H9 (cell line): ENCODE data around the gene PDCD6IP. TPM values are rescaled to one million over a fixed set of nuclear protein-coding genes. Genes with fewer than 3 reads are reported as not detected.

ENCODE experiments used
- DNase-seq: peaks from one replicate; pipeline ENCODE4 v3.0.0-alpha.2; 2017
- H2AFZ ChIP-seq: one replicate; pipeline ENCODE4 v1.6.1; 2013; ENCODE audit warnings: mild to moderate bottlenecking, low read length, control low read depth, moderate library complexity
- H2AK5ac ChIP-seq: 2 replicates; pipeline ENCODE4 v1.6.1; 2013; ENCODE audit warnings: low read length, control low read depth, mixed read lengths; ENCODE audit not compliant: insufficient read length
- H2BK120ac ChIP-seq: one replicate; pipeline ENCODE4 v1.6.1; 2013; ENCODE audit warnings: low read depth, mild to moderate bottlenecking, low read length, control low read depth, inconsistent platforms; ENCODE audit not compliant: poor library complexity, severe bottlenecking
- H2BK12ac ChIP-seq: 2 replicates; pipeline ENCODE4 v1.6.1; 2013; ENCODE audit warnings: low read length, control low read depth, mixed read lengths, low read depth; ENCODE audit not compliant: insufficient read length
- H2BK15ac ChIP-seq: 2 replicates; pipeline ENCODE4 v1.6.1; 2013; ENCODE audit warnings: low read depth, low read length, control low read depth
- H2BK20ac ChIP-seq: one replicate; pipeline ENCODE4 v1.6.1; 2013; ENCODE audit warnings: low read depth, mild to moderate bottlenecking, low read length, control low read depth, inconsistent platforms; ENCODE audit not compliant: poor library complexity, severe bottlenecking
- H2BK5ac ChIP-seq: 2 replicates; pipeline ENCODE4 v1.6.1; 2013; ENCODE audit warnings: low read length, control low read depth, mixed read lengths; ENCODE audit not compliant: insufficient read length
- H3K14ac ChIP-seq: 2 replicates; pipeline ENCODE4 v1.6.1; 2013; ENCODE audit warnings: low read length, control low read depth; ENCODE audit not compliant: insufficient read depth
- H3K18ac ChIP-seq: 2 replicates; pipeline ENCODE4 v1.6.1; 2013; ENCODE audit warnings: low read depth, mild to moderate bottlenecking, mixed read lengths, low read length, control low read depth; ENCODE audit not compliant: insufficient read length
- H3K23ac ChIP-seq: 2 replicates; pipeline ENCODE4 v1.6.1; 2013; ENCODE audit warnings: low read length, control low read depth, mixed read lengths, low read depth; ENCODE audit not compliant: insufficient read length
- H3K23me2 ChIP-seq: 2 replicates; pipeline ENCODE4 v1.6.1; 2013; ENCODE audit warnings: low read depth, mild to moderate bottlenecking, mixed read lengths, low read length, control low read depth; ENCODE audit not compliant: insufficient read length, poor library complexity, severe bottlenecking
- H3K27ac ChIP-seq: 2 replicates; pipeline ENCODE4 v1.5.1; 2013; ENCODE audit warnings: low read length, control low read depth, mixed read lengths, low read depth; ENCODE audit not compliant: insufficient read length
- H3K27me3 ChIP-seq: 2 replicates; pipeline ENCODE4 v1.6.1; 2013; ENCODE audit warnings: low read length, control low read depth, inconsistent platforms; ENCODE audit not compliant: insufficient read depth
- H3K4ac ChIP-seq: 2 replicates; pipeline ENCODE4 v1.6.1; 2013; ENCODE audit warnings: low read depth, mild to moderate bottlenecking, control low read depth, inconsistent platforms, low read length, moderate library complexity
- H3K4me1 ChIP-seq: 2 replicates; pipeline ENCODE4 v1.6.1; 2013; ENCODE audit warnings: low read length, control low read depth, inconsistent platforms; ENCODE audit not compliant: insufficient read depth
- H3K4me2 ChIP-seq: 2 replicates; pipeline ENCODE4 v1.6.1; 2013; ENCODE audit warnings: low read length, control low read depth, mixed read lengths; ENCODE audit not compliant: insufficient read length, insufficient read depth
- H3K56ac ChIP-seq: 2 replicates; pipeline ENCODE4 v1.6.1; 2013; ENCODE audit warnings: low read depth, mild to moderate bottlenecking, mixed read lengths, low read length, control low read depth; ENCODE audit not compliant: insufficient read length
- H3K79me1 ChIP-seq: 2 replicates; pipeline ENCODE4 v1.6.1; 2013; ENCODE audit warnings: low read depth, mild to moderate bottlenecking, moderate library complexity, low read length, control low read depth, inconsistent platforms; ENCODE audit not compliant: insufficient read depth, poor library complexity, severe bottlenecking
- H3K79me2 ChIP-seq: 2 replicates; pipeline ENCODE4 v1.6.1; 2013; ENCODE audit warnings: low read length, control low read depth, inconsistent platforms; ENCODE audit not compliant: insufficient read depth
- H3K9ac ChIP-seq: 2 replicates; pipeline ENCODE4 v1.6.1; 2013; ENCODE audit warnings: low read length, control low read depth, mixed read lengths; ENCODE audit not compliant: insufficient read length; ENCODE audit errors: extremely low read depth
- H3K9me3 ChIP-seq: one replicate; pipeline ENCODE4 v1.6.1; 2013; ENCODE audit warnings: low read depth, low read length, inconsistent platforms; ENCODE audit not compliant: control insufficient read depth
- H3T11ph ChIP-seq: one replicate; pipeline ENCODE4 v1.6.1; 2013; ENCODE audit warnings: mild to moderate bottlenecking, low read length, control low read depth, inconsistent platforms
- H4K20me1 ChIP-seq: one replicate; pipeline ENCODE4 v1.6.1; 2013; ENCODE audit not compliant: control insufficient read depth, insufficient read length, insufficient read depth
- H4K5ac ChIP-seq: 2 replicates; pipeline ENCODE4 v1.6.1; 2013; ENCODE audit warnings: low read depth, mild to moderate bottlenecking, mixed read lengths, low read length, control low read depth; ENCODE audit not compliant: insufficient read length
- H4K8ac ChIP-seq: replicated peaks from 2 replicates; pipeline ENCODE4 v1.6.1; 2013; ENCODE audit warnings: low read length, control low read depth, mixed read lengths, low read depth; ENCODE audit not compliant: insufficient read length
- H4K91ac ChIP-seq: 2 replicates; pipeline ENCODE4 v1.6.1; 2013; ENCODE audit warnings: low read depth, mild to moderate bottlenecking, moderate library complexity, mixed read lengths, low read length, control low read depth; ENCODE audit not compliant: insufficient read length
- H3K27ac Mint-ChIP-seq, 3 experiments: 2 replicates in 2 of 3; 3 replicates in 1 of 3; pipeline ENCODE4 v1.8.0; 2020 to 2021; ENCODE audit warnings: mixed read lengths in 3 of 3, mild to moderate bottlenecking in 1 of 3, moderate library complexity in 1 of 3
- H3K27me3 Mint-ChIP-seq: 2 replicates; pipeline ENCODE4 v1.8.0; 2021; ENCODE audit warnings: low read depth, mild to moderate bottlenecking, moderate library complexity, mixed read lengths
- H3K36me3 Mint-ChIP-seq, 3 experiments: 2 replicates in 2 of 3; 3 replicates in 1 of 3; pipeline ENCODE4 v1.8.0; 2020 to 2021; ENCODE audit warnings: low read depth in 3 of 3, mixed read lengths in 3 of 3; ENCODE audit not compliant: insufficient read depth in 1 of 3
- H3K4me1 Mint-ChIP-seq, 2 experiments: 2 replicates each; pipeline ENCODE4 v1.8.0; 2020; ENCODE audit warnings: mixed read lengths in 2 of 2
- H3K4me3 Mint-ChIP-seq, 2 experiments: 2 replicates in 1 of 2; 3 replicates in 1 of 2; pipeline ENCODE4 v1.8.0; 2020 to 2021; ENCODE audit warnings: mild to moderate bottlenecking in 2 of 2, mixed read lengths in 2 of 2, moderate library complexity in 1 of 2
- H3K9me3 Mint-ChIP-seq, 2 experiments: 2 replicates in 1 of 2; 3 replicates in 1 of 2; pipeline ENCODE4 v1.8.0; 2020; ENCODE audit warnings: mild to moderate bottlenecking in 2 of 2, mixed read lengths in 2 of 2, moderate library complexity in 1 of 2
- CTCF ChIP-seq: fragments of 200-600 bp; sonication (generic); conservative IDR thresholded peaks from 3 replicates; pipeline ENCODE4 v1.8.0; 2021; ENCODE audit warnings: antibody characterized with exemption, mild to moderate bottlenecking
- WGBS: extraction: QIAGEN DNeasy Blood & Tissue Kit; methylation state at CpG from one replicate; pipeline ENCODE4 v1.1.7; 2013; ENCODE audit warnings: missing lambda C conversion rate, low lambda C conversion rate, mixed read lengths; ENCODE audit not compliant: insufficient read length; ENCODE audit errors: extremely low coverage; 5-methylcytosine and 5-hydroxymethylcytosine counted together
- total RNA-seq: library from RNA; stranded (reverse); gene quantifications from 2 replicates; pipeline ENCODE4 v1.2.1, GENCODE V29; 2021

Gene PDCD6IP
- total RNA-seq, 1 experiment from 2014 or later, result 109 TPM

DNA sequence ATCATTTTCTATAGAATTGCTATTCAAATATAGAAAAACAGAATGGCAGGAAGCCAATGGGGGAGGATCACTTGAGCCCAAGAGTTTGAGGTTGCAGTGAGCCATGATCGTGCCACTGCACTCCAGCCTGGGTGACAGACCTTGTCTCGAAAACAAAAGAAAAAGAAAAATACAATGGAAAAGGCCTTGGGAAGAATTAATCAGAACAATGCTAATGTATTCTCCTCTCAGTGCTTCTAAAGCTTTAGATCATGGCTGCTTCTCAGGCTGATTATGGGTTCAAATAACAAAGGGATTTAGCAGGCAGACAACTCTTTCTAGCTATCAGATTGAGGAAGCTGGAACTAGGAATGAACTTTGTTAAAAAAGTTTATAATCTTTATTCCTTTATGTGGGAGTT is 115.8 kb downstream of the PDCD6IP start:
- Histone ChIP-seq H3K23ac (no peak overlapping the region), H2BK12ac (no peak overlapping the region), H4K20me1 (no peaks in the 10 kb centered on the region), H3K9ac (no peak overlapping the region), H3K18ac (no peak overlapping the region), H3K27ac (no peak overlapping the region), H2BK120ac (no peak overlapping the region), H3T11ph (no peak overlapping the region), H3K56ac (no peak overlapping the region), H4K5ac (no peak overlapping the region), H2BK5ac (no peak overlapping the region), H3K4me1 (peaks cover under 1% of the 10 kb centered on the region; the same call in 1 of the 2 replicates), H3K14ac (no peak overlapping the region), H3K79me1 (no peaks in the 10 kb centered on the region), H3K79me2 (no peaks in the 10 kb centered on the region), H3K9me3 (no peaks in the 10 kb centered on the region), H3K27me3 (no peaks in the 10 kb centered on the region), H3K4ac (no peak overlapping the region), H3K4me2 (no peak overlapping the region), H2AK5ac (no peak overlapping the region), H2BK15ac (no peak overlapping the region), H2BK20ac (no peak overlapping the region), H2AFZ (no peak overlapping the region), H4K91ac (no peak overlapping the region), H3K23me2 (no peaks in the 10 kb centered on the region), H4K8ac (no peak overlapping the region)
- no CpG with 5 or more reads among the region's 2 CpGs for WGBS
- no peak for DNase-seq
- Mint-ChIP-seq H3K4me3 (no peak overlapping the region), H3K9me3 (no peaks in the 10 kb centered on the region), H3K27ac (no peak overlapping the region), H3K36me3 (no peaks in the 10 kb centered on the region; a peak in 1 of 7 replicates), H3K4me1 (peaks cover 5 to 8% of the 10 kb centered on the region in 2 experiments), H3K27me3 (peaks cover 2% of the 10 kb centered on the region; the same call in 1 of the 2 replicates)
- no peak for TF ChIP-seq CTCF
